Fibroblast of skin of back (primary cell): ENCODE data around the gene CYTH3. TPM values are rescaled to one million over a fixed set of nuclear protein-coding genes. Genes with fewer than 3 reads are reported as not detected.
"Not testable (repeated sequence)": the region's sequence is repeated elsewhere in the genome, so short reads cannot be mapped to it uniquely, and the experiment has no call there.

Experiments used
- DNase-seq: peaks from one replicate; pipeline ENCODE4 v3.0.0-alpha.2; 2013
- polyA plus RNA-seq, 2 experiments: library from polyadenylated mRNA; unstranded; fragments of 120-200 nt; gene quantifications; one replicate each; pipeline ENCODE4 v1.2.1, GENCODE V29; 2013; ENCODE audit not compliant: insufficient read length in 2 of 2

CYTH3 gene
- 77.9 TPM for polyA plus RNA-seq (2013, experiment 1 of 2; ENCODE audit: insufficient read length)
- 91.8 TPM for polyA plus RNA-seq (2013, experiment 2 of 2; ENCODE audit: insufficient read length)

GRCh38 chr7:6272481-6273323 lies at the start of gene CYTH3:
Gene CYTH3, minus strand, starts transcription at chr7:6272624. Its CDS starts 117 bp downstream, at chr7:6272507.
- peak; percentile 80 for DNase-seq

- DNase-seq, result no peak
Observed at GRCh38 chr7:6320791-6321190, 48.4 kb upstream of the CYTH3 start.

GRCh38 chr7:6317797-6318438 lies 45.5 kb upstream of the CYTH3 start:
- peak; percentile 78 for DNase-seq

- no peak for DNase-seq
Observed at GRCh38 chr7:6316226-6316625, 43.8 kb upstream of the CYTH3 start.

GRCh38 chr7:6315746-6316145 lies 43.3 kb upstream of the CYTH3 start:
- no peak for DNase-seq

- DNase-seq, result no peak
Observed at GRCh38 chr7:6310271-6310993, 38.0 kb upstream of the CYTH3 start.

GRCh38 chr7:6307762-6308161 lies 35.3 kb upstream of the CYTH3 start:
- DNase-seq, result no peak

- peak; percentile 92 for DNase-seq
Observed at GRCh38 chr7:6306471-6306870, 34.0 kb upstream of the CYTH3 start.

GRCh38 chr7:6305330-6305729 lies 32.9 kb upstream of the CYTH3 start:
- DNase-seq, result no peak

- not testable (repeated sequence) for DNase-seq
Observed at GRCh38 chr7:6301446-6301845, 29.0 kb upstream of the CYTH3 start.

- DNase-seq, result no peak
Observed at GRCh38 chr7:6299774-6300173, 27.4 kb upstream of the CYTH3 start.

- DNase-seq, result peak; percentile 73
Observed at GRCh38 chr7:6294839-6295238, 22.4 kb upstream of the CYTH3 start.

GRCh38 chr7:6293202-6293601 lies 20.8 kb upstream of the CYTH3 start:
- no peak for DNase-seq

- DNase-seq, result not testable (repeated sequence)
Observed at GRCh38 chr7:6291941-6292340, 19.5 kb upstream of the CYTH3 start.

- no peak for DNase-seq
Observed at GRCh38 chr7:6291531-6291930, 19.1 kb upstream of the CYTH3 start.

GRCh38 chr7:6290319-6290741 lies 17.9 kb upstream of the CYTH3 start:
- peak; percentile 48 for DNase-seq

- no peak for DNase-seq
Observed at GRCh38 chr7:6288270-6288860, 15.9 kb upstream of the CYTH3 start.

GRCh38 chr7:6286486-6286885 lies 14.1 kb upstream of the CYTH3 start:
- peak; percentile 39 for DNase-seq

- peak; percentile 56 for DNase-seq
Observed at GRCh38 chr7:6284461-6285360, 12.3 kb upstream of the CYTH3 start.

GRCh38 chr7:6284055-6284400 lies 11.6 kb upstream of the CYTH3 start:
- peak; percentile 69 for DNase-seq

- DNase-seq, result peak; percentile 95
Observed at GRCh38 chr7:6283391-6284054, 11.1 kb upstream of the CYTH3 start.
